UCSD-AML1 (cell line): ENCODE measurements around the gene TTK.
"Not testable (repeated sequence)": the region's sequence is repeated elsewhere in the genome, so short reads cannot be mapped to it uniquely, and the experiment has no call there.

Experiments used
- DNase-seq: peaks from one replicate; lab custom pipeline; 2025; ENCODE audit not compliant: unreplicated experiment; lab: John Stamatoyannopoulos, UW

The TTK gene

DNA sequence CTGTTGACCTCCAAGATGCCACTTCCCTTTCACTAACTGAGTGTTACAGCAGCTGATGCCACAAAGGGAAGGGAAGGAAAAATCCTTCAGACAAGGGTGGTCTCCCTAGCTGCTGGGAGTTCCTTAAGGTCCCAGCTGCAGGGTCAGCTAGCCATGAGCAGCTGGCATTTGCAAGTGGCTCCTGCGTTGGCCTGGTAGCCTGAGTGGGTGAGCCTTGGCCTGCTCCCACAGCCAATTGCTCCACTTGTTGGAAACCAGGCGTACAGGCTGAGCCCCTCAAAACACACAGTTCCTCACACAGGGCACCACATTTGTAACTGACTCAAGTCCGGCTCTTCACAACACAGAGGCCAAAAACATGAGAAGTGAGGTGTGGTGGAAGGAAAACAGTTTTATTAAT, 16.7 kb downstream of the TTK start:
- DNase-seq: peak; percentile 9

GRCh38 chr6:80021591-80021990, 17.1 kb downstream of the TTK start:
- DNase-seq: no peak

DNA sequence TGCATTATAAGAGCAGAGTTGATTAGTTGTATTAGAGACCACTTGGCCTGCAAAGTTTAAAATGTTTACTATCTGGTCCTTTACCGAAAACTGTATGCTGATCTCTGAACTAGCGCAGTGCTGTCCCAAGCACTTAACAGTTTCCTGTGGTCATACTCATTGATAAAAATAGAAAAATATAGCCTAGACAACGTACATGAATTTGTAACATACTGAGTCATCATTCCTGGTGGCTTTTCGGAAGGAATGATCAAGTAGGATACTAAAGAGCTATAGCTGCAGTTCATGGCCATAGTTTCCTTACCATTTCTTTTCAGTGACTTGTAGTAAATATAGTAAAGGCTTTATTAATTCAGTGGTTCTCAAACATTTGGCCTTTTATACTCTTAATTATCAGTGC, 18.4 kb downstream of the TTK start:
- DNase-seq: no peak

- DNase-seq: no peak
Measured at GRCh38 chr6:80028589-80028988, 24.1 kb downstream of the TTK start.

- peak; percentile 8 for DNase-seq
Measured at GRCh38 chr6:80029470-80029869, 25.0 kb downstream of the TTK start.

DNA sequence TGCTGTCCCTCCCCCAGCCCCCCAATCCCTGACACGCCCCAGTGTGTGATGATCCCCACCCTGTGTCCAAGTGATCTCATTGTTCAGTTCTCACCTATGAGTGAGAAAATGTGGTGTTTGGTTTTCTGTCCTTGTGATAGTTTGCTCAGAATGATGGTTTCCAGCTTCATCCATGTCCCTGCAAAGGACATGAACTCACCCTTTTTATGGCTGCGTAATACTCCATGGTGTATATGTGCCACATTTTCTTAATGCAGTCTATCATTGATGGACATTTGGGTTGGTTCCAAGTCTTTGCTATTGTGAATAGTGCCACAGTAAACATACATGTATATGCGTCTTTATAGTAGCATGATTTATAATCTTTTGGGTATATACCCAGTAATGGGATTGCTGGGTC, 43.8 kb downstream of the TTK start:
- DNase-seq: not testable (repeated sequence)

GRCh38 chr6:80060774-80061173, 56.3 kb downstream of the TTK start:
- DNase-seq: no peak

DNA sequence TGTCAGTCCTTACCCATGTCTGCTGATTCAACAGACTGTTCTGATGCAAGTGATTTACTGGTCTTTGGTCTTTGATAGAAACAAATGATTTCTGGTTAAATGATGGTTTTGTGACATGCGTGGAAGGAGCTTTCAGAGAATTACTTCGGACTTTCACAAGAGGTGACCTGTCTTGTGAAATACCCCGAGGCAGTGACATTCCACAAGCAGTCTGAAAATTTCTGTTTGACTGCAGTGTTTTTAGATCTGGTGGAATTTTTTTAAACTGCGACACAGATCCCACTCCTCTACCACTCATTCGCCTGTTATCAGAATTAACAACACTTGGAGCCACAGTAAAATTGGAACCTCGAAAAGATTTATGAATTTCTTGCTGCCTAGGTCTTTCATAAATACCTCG, 63.7 kb downstream of the TTK start:
- not testable (repeated sequence) for DNase-seq

- not testable (repeated sequence) for DNase-seq
Measured at GRCh38 chr6:80070431-80070830, 66.0 kb downstream of the TTK start.

GRCh38 chr6:80077067-80077466, 72.6 kb downstream of the TTK start:
- DNase-seq: no peak

DNA sequence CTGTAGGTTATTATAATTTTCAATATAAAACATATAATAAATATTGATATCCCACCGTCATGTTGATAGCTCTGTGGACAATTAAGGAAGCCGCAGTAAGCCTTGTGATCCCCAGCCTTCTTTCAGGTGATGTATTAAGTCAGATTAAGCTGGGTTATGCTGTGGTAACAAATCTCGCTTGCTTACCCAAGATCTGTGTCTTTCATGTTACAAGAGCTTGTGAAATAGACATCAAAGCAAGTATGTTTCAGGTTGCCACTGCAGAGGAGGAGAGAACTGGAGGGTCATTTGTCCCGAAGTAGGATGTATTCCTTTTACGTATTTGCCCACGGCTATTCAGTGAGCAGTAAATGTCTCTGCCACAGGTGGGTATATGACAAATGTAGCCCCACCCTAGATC, 84.2 kb downstream of the TTK start:
- DNase-seq: no peak

GRCh38 chr6:80091506-80091905, 87.1 kb downstream of the TTK start:
- no peak for DNase-seq
